ENCODE results near the gene PTPRK. TPM values are rescaled to one million over a fixed set of nuclear protein-coding genes. Genes with fewer than 3 reads are reported as not detected.

PTPRK gene
- total and polyA plus RNA-seq, 12 donors: 7.5 to 47.7 (median 35.7) TPM

DNA sequence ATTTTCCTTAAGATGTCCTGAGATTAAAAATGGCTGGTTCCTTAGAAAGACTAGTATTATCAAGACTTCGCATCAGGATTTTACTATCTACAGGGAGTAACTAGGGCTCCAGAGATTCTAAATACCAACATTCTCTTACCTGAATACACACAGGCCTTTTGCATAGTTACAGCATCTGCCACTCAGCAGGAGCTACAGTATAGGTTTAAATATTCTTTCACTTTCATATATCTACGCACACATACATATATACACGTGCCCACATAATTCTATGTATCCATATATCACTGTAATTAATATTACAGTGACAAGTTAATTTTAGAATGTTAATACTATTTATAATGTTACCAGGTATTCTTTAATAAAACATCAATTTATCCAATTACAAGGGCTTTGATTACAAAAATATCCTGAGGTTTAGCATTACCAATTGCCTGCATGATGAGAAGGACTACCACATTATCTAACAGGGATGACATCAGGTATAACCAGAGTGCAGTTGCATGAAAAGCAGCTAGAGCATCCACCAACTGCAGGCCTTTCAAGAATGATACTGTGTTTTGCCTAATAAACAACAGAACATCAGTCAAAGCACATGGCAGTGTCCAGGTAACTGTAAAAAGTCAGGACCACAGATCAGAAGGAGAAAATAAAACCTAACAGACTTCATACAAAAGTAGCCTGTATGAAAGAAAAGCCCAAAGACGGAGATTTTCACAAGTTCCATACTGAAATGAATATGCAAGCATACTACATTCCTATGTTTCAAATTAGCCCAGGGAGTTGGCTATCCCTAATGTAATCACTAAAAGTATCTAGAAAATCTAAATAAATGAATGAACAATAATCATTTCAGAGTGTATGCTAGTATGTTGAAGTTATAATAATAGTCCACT, 268.7 kb downstream of the PTPRK start:
- Histone ChIP-seq H3K4me1 (peaks cover 0 to 13% (median 0%) of the 10 kb centered on the region in 9 donors), H3K9me3 (no peaks in the 10 kb centered on the region), H3K27me3 (no peaks in the 10 kb centered on the region), H3K36me3 (no peaks in the 10 kb centered on the region), H3K4me3 (no peak overlapping the region), H3K27ac (no peak overlapping the region)
- 88 to 96% methylated on average over 4 of the region's 4 CpGs for WGBS, 2 donors
- TF ChIP-seq, protein P1, sequence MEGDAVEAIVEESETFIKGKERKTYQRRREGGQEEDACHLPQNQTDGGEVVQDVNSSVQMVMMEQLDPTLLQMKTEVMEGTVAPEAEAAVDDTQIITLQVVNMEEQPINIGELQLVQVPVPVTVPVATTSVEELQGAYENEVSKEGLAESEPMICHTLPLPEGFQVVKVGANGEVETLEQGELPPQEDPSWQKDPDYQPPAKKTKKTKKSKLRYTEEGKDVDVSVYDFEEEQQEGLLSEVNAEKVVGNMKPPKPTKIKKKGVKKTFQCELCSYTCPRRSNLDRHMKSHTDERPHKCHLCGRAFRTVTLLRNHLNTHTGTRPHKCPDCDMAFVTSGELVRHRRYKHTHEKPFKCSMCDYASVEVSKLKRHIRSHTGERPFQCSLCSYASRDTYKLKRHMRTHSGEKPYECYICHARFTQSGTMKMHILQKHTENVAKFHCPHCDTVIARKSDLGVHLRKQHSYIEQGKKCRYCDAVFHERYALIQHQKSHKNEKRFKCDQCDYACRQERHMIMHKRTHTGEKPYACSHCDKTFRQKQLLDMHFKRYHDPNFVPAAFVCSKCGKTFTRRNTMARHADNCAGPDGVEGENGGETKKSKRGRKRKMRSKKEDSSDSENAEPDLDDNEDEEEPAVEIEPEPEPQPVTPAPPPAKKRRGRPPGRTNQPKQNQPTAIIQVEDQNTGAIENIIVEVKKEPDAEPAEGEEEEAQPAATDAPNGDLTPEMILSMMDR (IDR thresholded peaks at IDR 0.05): no peak
- intact Hi-C loops (cut with DNase I): no loop called here
- no peak for DNase-seq
- no peak for ATAC-seq

DNA sequence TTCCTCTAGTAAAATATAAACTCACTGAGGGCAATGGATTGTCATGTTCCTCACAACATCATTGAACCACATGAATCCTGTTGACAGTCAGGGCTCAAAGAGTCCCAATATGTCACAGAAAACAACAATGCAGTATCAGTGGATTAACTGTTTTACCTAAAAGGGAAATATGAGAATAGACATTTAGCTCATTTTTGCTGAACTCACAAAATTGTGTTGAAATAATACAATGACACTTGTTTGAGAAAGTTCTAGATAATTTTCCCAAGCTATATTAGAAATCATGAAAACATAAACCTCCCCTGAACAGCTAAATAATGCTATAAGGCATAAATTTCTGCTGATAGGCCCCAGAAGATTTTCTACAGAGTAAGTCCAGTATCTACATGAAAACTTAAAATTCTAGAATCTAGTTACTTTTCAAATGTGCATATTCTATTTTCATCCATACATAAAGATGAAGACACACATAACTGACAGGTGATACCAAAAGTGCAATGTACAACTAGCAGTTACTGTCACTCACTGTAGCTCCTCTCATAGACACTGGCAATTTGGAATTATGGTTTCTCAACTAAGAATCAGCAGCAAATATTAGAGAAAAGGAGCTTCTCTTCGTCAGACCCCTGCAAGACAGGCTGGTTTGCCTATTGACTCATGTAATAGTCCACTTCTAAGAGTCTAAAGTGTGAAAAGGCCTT, 269.9 kb downstream of the PTPRK start:
- peaks cover 0 to 13% (median 0%) of the 10 kb centered on the region in 9 donors for H3K4me1 ChIP-seq
- H3K36me3 ChIP-seq: no peaks in the 10 kb centered on the region
- H3K9me3 ChIP-seq: no peaks in the 10 kb centered on the region
- ATAC-seq (no peak), DNase-seq (no peak)
- intact Hi-C loops (cut with DNase I): no loop called here
- TF ChIP-seq, protein P1 (IDR thresholded peaks at IDR 0.05): no peak
- H3K27ac ChIP-seq: no peak overlapping the region
- H3K27me3 ChIP-seq: no peaks in the 10 kb centered on the region
- no peak overlapping the region for H3K4me3 ChIP-seq
- WGBS, 2 donors: 91 to 97% methylated on average over 1 of the region's 1 CpG

DNA sequence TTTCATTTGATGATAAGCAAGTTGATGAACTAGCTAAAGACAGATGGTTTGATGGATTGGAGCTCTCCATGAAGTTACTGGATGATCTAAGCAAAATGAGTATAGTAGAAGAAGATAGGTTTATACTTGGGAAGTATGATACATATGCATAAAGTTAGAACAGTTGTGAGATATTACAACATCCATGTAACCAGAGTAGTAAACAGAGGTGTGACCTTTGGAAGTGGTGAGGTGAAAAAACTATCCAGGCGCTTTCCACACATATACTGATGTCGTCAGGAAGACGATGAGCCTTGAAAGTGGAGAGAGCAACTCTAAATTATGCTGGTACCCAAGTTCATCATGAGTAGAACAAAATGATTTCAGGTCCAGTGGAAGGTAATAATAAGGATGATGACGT, 271.0 kb downstream of the PTPRK start:
- Histone ChIP-seq H3K4me1 (peaks cover 0 to 22% (median 0%) of the 10 kb centered on the region in 9 donors), H3K4me3 (no peak overlapping the region), H3K27ac (no peak overlapping the region), H3K27me3 (no peaks in the 10 kb centered on the region), H3K9me3 (no peaks in the 10 kb centered on the region), H3K36me3 (no peaks in the 10 kb centered on the region)
- TF ChIP-seq, protein P1 (IDR thresholded peaks at IDR 0.05): no peak
- intact Hi-C loops (cut with DNase I): no loop called here
- DNase-seq (no peak), ATAC-seq (no peak)
- 91 to 93% methylated on average over 4 of the region's 4 CpGs for WGBS, 2 donors

DNA sequence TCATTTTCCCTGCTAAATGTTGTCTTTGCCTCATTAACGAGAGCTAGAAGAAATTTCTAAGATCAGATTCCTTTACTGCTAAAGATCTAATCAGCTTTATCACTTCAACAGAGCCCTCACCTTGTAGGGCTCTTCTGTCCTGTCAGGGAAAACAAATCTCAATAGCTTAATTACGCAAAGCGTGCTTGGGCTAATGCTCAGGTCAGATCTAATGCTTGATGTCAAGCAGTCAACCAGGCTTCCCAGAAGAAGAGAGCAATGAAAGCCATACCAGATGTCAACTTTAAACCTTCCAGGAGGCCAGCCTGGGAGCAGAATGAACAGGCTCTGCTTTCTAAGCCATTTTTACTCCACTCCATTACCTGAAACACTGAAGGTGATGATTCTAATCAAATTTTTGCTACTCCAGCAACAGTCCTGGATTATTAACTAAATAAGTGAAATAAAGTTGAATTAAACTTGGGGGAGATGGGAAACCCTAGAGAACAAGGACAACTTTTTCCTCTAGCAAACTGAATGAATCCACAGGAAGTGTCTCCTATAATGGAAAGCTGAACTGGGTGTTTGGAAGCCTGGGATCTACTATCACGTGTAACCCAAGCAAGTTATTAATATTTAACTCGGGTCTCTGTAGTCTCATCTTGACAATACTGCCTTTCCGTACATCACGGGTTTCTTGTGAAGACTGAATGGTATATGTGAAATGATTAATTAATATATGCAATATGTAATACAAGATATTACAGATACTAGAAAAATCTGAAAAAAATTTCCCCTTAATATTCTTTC, 273.7 kb downstream of the PTPRK start:
- 93 to 95% methylated on average over 7 of the region's 7 CpGs for WGBS, 2 donors
- H3K4me1 ChIP-seq: peaks cover 0 to 18% (median 0%) of the 10 kb centered on the region in 9 donors
- DNase-seq: no peak
- no peak overlapping the region for H3K4me3 ChIP-seq
- TF ChIP-seq, protein P1 (IDR thresholded peaks at IDR 0.05): no peak
- ATAC-seq: no peak
- no peaks in the 10 kb centered on the region for H3K27me3 ChIP-seq
- no peaks in the 10 kb centered on the region for H3K9me3 ChIP-seq
- H3K27ac ChIP-seq: no peak overlapping the region
- intact Hi-C loops (cut with DNase I): no loop called here
- H3K36me3 ChIP-seq: no peaks in the 10 kb centered on the region
